ENCODE measurements around the gene ZNF281. TPM values are rescaled to one million over a fixed set of nuclear protein-coding genes. Genes with fewer than 3 reads are reported as not detected.
"Not testable (repeated sequence)": the region's sequence is repeated elsewhere in the genome, so short reads cannot be mapped to it uniquely, and the experiment has no call there.

ZNF281 gene
- total RNA-seq, 4 donors from 2014 or later = 12.1 to 13.4 (median 13.2) TPM

DNA sequence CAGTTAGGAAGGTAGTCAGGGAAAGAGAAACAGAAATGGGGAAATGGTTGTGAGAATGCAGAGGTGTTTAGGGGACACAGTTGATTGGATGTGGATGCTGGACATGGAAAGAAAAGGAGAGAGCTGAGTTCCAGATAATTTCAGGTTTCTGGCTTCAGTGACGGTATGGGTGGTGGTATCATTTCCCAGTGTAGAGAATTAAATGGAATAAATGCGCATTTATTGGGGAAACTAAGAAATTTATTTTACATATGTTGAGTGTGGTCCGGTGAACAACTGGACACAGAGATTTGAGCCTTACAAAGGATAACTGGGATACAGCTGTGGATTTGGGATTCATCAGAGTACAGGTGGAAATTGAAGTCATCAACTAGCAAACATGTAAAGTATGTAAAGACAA is 12.4 kb upstream of the ZNF281 start:
- 86 to 92% methylated on average over 3 of the region's 3 CpGs for WGBS, 2 donors (ENCODE audit: low coverage in 1 of 2)
- no peaks in the 10 kb centered on the region for H3K36me3 ChIP-seq

DNA sequence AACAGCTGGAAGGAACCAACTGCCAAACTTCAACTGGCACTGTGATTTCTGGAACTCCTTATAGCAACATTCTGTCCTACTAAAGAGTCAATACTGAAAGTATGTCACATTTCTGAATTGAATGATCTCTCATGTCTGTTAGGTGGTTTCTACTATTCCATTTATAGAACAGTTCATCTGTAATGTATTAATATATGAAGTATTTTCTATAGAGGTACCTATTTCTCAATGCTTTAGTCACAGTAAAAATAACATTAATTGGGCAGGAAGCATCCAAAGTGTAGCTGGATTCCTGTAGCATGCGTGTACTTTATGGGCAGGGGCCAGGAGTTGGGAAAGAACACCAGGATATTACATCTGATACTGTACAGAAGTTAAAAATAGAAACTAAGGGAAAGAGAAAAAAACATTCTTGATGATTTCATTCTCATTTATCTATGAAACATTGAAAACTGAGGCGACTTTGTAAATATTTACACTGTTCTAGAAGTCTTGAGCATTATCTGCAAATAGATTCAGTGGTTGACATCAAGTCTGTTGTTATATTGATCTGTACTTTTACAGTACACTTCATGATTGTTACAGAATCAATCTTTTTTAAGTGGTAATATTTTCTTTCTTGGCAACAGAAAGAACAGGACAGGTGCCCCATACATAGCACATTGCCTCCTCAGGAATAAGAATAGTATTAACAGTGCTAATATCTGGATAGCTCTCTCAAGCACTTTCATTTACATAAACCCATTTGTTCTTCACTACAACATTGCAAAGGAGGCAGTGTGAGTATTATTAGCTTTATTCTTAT is 6.2 kb upstream of the ZNF281 start:
- Histone ChIP-seq H3K36me3 (no peaks in the 10 kb centered on the region), H3K27me3 (no peaks in the 10 kb centered on the region), H3K27ac (peak overlapping the region; percentile 52 to 81 (median 72)), H3K4me1 (peaks cover 3 to 16% (median 4%) of the 10 kb centered on the region in 3 donors), H3K9me3 (no peaks in the 10 kb centered on the region), H3K4me3 (no peak overlapping the region)
- ATAC-seq = peak; percentile 96
- WGBS, 2 donors (ENCODE audit: low coverage in 1 of 2) = 6 to 14% methylated on average over 2 of the region's 2 CpGs
- no peak for TF ChIP-seq EP300 (IDR thresholded peaks at IDR 0.05)
- peak; percentile 92 for TF ChIP-seq POLR2AphosphoS5 (IDR thresholded peaks at IDR 0.05)

More for the DNA sequence above, 12.4 kb upstream of the ZNF281 start:
- Histone ChIP-seq H3K27ac (no peak overlapping the region), H3K27me3 (no peaks in the 10 kb centered on the region), H3K4me3 (no peak overlapping the region), H3K4me1 (no peaks in the 10 kb centered on the region), H3K9me3 (no peaks in the 10 kb centered on the region)
- ATAC-seq = no peak
- TF ChIP-seq POLR2A (IDR thresholded peaks at IDR 0.05) = no peak
- TF ChIP-seq POLR2AphosphoS5 (IDR thresholded peaks at IDR 0.05) = no peak
- TF ChIP-seq, protein P1, sequence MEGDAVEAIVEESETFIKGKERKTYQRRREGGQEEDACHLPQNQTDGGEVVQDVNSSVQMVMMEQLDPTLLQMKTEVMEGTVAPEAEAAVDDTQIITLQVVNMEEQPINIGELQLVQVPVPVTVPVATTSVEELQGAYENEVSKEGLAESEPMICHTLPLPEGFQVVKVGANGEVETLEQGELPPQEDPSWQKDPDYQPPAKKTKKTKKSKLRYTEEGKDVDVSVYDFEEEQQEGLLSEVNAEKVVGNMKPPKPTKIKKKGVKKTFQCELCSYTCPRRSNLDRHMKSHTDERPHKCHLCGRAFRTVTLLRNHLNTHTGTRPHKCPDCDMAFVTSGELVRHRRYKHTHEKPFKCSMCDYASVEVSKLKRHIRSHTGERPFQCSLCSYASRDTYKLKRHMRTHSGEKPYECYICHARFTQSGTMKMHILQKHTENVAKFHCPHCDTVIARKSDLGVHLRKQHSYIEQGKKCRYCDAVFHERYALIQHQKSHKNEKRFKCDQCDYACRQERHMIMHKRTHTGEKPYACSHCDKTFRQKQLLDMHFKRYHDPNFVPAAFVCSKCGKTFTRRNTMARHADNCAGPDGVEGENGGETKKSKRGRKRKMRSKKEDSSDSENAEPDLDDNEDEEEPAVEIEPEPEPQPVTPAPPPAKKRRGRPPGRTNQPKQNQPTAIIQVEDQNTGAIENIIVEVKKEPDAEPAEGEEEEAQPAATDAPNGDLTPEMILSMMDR (IDR thresholded peaks at IDR 0.05) = no peak
- no peak for TF ChIP-seq EP300 (IDR thresholded peaks at IDR 0.05)

DNA sequence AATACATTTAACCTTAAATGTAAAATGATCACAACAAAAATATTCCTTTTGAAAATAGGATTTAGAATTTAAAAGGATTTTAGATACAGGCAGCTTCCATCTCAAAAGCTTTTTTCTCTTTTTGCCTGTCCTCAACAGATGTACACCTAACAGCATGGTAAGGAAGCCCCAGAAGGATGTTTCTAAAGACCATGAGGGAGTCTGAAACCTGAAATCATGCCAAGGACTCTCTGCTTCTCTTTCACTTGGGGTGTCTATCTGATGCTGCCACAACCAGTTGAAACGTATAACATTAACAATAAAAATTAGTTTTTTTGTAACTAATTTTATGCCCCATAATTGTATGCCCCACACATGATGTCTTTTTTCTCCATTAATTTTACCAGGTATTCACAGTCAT is 5.4 kb upstream of the ZNF281 start:
- Histone ChIP-seq H3K27ac (peak overlapping the region; percentile 25 to 81 (median 72)), H3K36me3 (no peaks in the 10 kb centered on the region), H3K4me1 (peaks cover 3 to 24% (median 4%) of the 10 kb centered on the region in 3 donors), H3K9me3 (no peaks in the 10 kb centered on the region), H3K27me3 (no peaks in the 10 kb centered on the region), H3K4me3 (no peak overlapping the region)
- TF ChIP-seq POLR2A (IDR thresholded peaks at IDR 0.05) (no peak), EP300 (IDR thresholded peaks at IDR 0.05) (no peak), POLR2AphosphoS5 (IDR thresholded peaks at IDR 0.05) (no peak)
- TF ChIP-seq, protein P1 (IDR thresholded peaks at IDR 0.05) = no peak
- 56 to 82% methylated on average over 1 of the region's 1 CpG for WGBS, 2 donors (ENCODE audit: low coverage in 1 of 2)
- no peak for ATAC-seq

DNA sequence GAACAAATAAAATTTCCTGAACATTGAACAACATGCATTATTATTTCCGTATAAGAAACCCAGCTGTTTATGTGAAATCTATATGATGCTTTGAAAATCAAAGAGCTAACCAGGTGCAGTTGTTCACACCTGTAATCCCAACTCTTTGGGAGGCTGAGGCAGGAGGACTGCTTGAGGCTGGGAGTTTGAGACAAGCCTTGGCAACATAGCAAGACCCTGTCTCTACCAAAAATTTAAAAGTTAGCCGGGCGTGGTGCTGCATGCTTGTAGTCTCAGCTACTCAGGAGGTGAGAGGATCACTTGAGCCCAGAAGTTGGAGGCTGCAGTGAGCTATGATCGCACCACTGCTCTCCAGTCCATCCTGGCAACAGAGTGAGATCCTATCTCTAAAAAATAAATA is 4.8 kb upstream of the ZNF281 start:
- Histone ChIP-seq H3K4me1 (peaks cover 3 to 26% (median 4%) of the 10 kb centered on the region in 3 donors), H3K9me3 (no peaks in the 10 kb centered on the region), H3K27me3 (no peaks in the 10 kb centered on the region), H3K36me3 (no peaks in the 10 kb centered on the region), H3K27ac (no peak overlapping the region), H3K4me3 (no peak overlapping the region)
- 90 to 100% methylated on average over 2 to 4 of the region's 4 CpGs for WGBS, 2 donors (ENCODE audit: low coverage in 1 of 2)
- ATAC-seq = no peak
- TF ChIP-seq POLR2A (IDR thresholded peaks at IDR 0.05) (no peak), POLR2AphosphoS5 (IDR thresholded peaks at IDR 0.05) (no peak)
- TF ChIP-seq, protein P1 (IDR thresholded peaks at IDR 0.05) = no peak

DNA sequence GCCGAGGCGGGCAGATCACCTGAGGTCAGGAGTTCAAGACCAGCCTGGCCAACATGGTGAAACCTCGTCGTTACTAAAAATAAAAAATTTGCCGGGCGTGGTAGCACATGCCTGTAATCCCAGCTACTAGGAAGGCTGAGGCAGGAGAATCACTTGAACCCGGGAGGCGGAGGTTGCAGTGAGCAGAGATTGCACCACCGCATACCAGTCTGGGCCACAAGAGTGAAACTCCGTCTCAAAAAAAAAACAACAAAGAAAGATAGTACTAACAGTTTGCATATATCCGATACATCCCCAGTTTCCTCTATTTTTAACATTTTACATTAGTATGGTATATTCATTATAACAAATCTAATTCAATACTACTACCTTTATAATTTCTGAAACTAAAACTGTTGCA is 3.9 kb upstream of the ZNF281 start:
- H3K4me3 ChIP-seq, H3K9me3 ChIP-seq, H3K27ac ChIP-seq, H3K27me3 ChIP-seq, H3K36me3 ChIP-seq, ATAC-seq: not testable (repeated sequence)
- 81 to 91% methylated on average over 10 to 11 of the region's 11 CpGs for whole genome bisulfite sequencing, 2 donors (ENCODE audit: low coverage in 1 of 2)
- H3K4me1 ChIP-seq = peaks cover 6 to 30% (median 7%) of the 10 kb centered on the region in 3 donors

Measured in gastroesophageal sphincter (tissue), 4 donors.